HG02678 (cell line): ENCODE measurements around the gene SLC6A16.

Source experiments
- ATAC-seq: cut with Tn5 transposase; IDR thresholded peaks from one replicate; pipeline ENCODE4 v1.9.1; 2021; ENCODE audit warnings: mild to moderate bottlenecking, moderate library complexity; ENCODE audit not compliant: unreplicated experiment

SLC6A16 gene

GRCh38 chr19:49347191-49347590 lies 22.2 kb upstream of the SLC6A16 start:
- ATAC-seq = no peak

GRCh38 chr19:49344505-49345423 lies 19.8 kb upstream of the SLC6A16 start:
- ATAC-seq = no peak

GRCh38 chr19:49343123-49343522 lies 18.1 kb upstream of the SLC6A16 start:
- ATAC-seq = no peak

- ATAC-seq = no peak
These were observed 17.3 kb upstream of the SLC6A16 start for GRCh38 chr19:49342291-49342721.

GRCh38 chr19:49340865-49341718 lies 16.1 kb upstream of the SLC6A16 start:
- no peak for ATAC-seq

GRCh38 chr19:49340069-49340864 lies 15.3 kb upstream of the SLC6A16 start:
- ATAC-seq = peak; percentile 75

GRCh38 chr19:49339301-49340068 lies 14.5 kb upstream of the SLC6A16 start:
- ATAC-seq = no peak

GRCh38 chr19:49338691-49339300 lies 13.8 kb upstream of the SLC6A16 start:
- no peak for ATAC-seq

GRCh38 chr19:49338023-49338677 lies 13.2 kb upstream of the SLC6A16 start:
- ATAC-seq = no peak

- ATAC-seq = no peak
These were observed 12.5 kb upstream of the SLC6A16 start for GRCh38 chr19:49337267-49338022.

GRCh38 chr19:49336482-49337266 lies 11.7 kb upstream of the SLC6A16 start:
- ATAC-seq = no peak

- no peak for ATAC-seq
These were observed 10.9 kb upstream of the SLC6A16 start for GRCh38 chr19:49335784-49336481.

GRCh38 chr19:49335071-49335783 lies 10.2 kb upstream of the SLC6A16 start, which contains the start of gene CD37:
CD37 (plus strand) TSS chr19:49335406; CDS start chr19:49335541, 135 bp downstream.
- ATAC-seq = no peak

- ATAC-seq = peak; percentile 48
These were observed 8.9 kb upstream of the SLC6A16 start for GRCh38 chr19:49333811-49334288.

- ATAC-seq = no peak
These were observed 8.4 kb upstream of the SLC6A16 start for GRCh38 chr19:49333418-49333805.
